GM18519 (cell line): ENCODE measurements around the gene NQO2.

Experiments used
- ATAC-seq: cut with Tn5 transposase; IDR thresholded peaks from one replicate; pipeline ENCODE4 v1.9.1; 2021; ENCODE audit warnings: mild to moderate bottlenecking, moderate library complexity; ENCODE audit not compliant: unreplicated experiment, low FRiP score

The NQO2 gene

GRCh38 chr6:3068329-3069214, 68.9 kb downstream of the NQO2 start, which contains the start of gene RIPK1:
Gene RIPK1 (plus strand): TSS chr6:3068494. CDS start chr6:3076824, 8,330 bp downstream.
- peak; percentile 69 for ATAC-seq
